Activated CD4-positive, alpha-beta T cell treated with anti-CD3 and anti-CD28 coated beads, Interleukin-2, amount 10 ng/mL, durations not matched to agents 24 days and 14 days (primary cell): ENCODE measurements around the gene TSPO. TPM values are rescaled to one million over a fixed set of nuclear protein-coding genes. Genes with fewer than 3 reads are reported as not detected.

Experiments used
- DNase-seq: peaks from one replicate; pipeline ENCODE4 v3.0.0; 2022
- H3K27ac Mint-ChIP-seq: one replicate; pipeline ENCODE4 v1.8.0; 2022; ENCODE audit warnings: mild to moderate bottlenecking, mixed read lengths
- H3K27me3 Mint-ChIP-seq: one replicate; pipeline ENCODE4 v1.8.0; 2022; ENCODE audit warnings: mixed read lengths
- H3K36me3 Mint-ChIP-seq: one replicate; pipeline ENCODE4 v1.8.0; 2022; ENCODE audit warnings: low read depth, mild to moderate bottlenecking, mixed read lengths
- H3K4me1 Mint-ChIP-seq: one replicate; pipeline ENCODE4 v1.8.0; 2021; ENCODE audit warnings: mixed read lengths
- H3K4me3 Mint-ChIP-seq: one replicate; pipeline ENCODE4 v1.8.0; 2022; ENCODE audit warnings: mild to moderate bottlenecking, moderate library complexity, mixed read lengths
- H3K9me3 Mint-ChIP-seq: one replicate; pipeline ENCODE4 v1.8.0; 2021; ENCODE audit warnings: mixed read lengths
- intact Hi-C: fragments of 100-400 bp; cut with micrococcal nuclease; formaldehyde crosslinking; loops from one replicate; pipeline ENCODE4 v1.15.1; 2023
- total RNA-seq: library from RNA; stranded (reverse); gene quantifications from 2 replicates; pipeline ENCODE4 v1.2.3, GENCODE V29; 2022

The TSPO gene
- total RNA-seq, 1 donor from 2014 or later: 138 TPM

- intact Hi-C loops: no loop called here
- Mint-ChIP-seq H3K4me1 (peaks cover 5% of the 10 kb centered on the region), H3K27ac (peak overlapping the region; percentile 41), H3K36me3 (peaks cover 2% of the 10 kb centered on the region), H3K4me3 (no peak overlapping the region), H3K27me3 (no peaks in the 10 kb centered on the region), H3K9me3 (no peaks in the 10 kb centered on the region)
- no peak for DNase-seq
These were observed 6.7 kb downstream of the TSPO start for GRCh38 chr22:43157874-43158546.

- intact Hi-C loops: no loop called here
- DNase-seq: no peak
- Mint-ChIP-seq H3K36me3 (peaks cover 4% of the 10 kb centered on the region), H3K27ac (no peak overlapping the region), H3K9me3 (no peaks in the 10 kb centered on the region), H3K27me3 (no peaks in the 10 kb centered on the region), H3K4me3 (no peak overlapping the region), H3K4me1 (peaks cover 4% of the 10 kb centered on the region)
These were observed 7.6 kb downstream of the TSPO start for GRCh38 chr22:43158778-43159483.

- Mint-ChIP-seq H3K4me1 (peaks cover 4% of the 10 kb centered on the region), H3K27me3 (no peaks in the 10 kb centered on the region), H3K36me3 (peaks cover 6% of the 10 kb centered on the region), H3K27ac (no peak overlapping the region), H3K4me3 (no peak overlapping the region), H3K9me3 (no peaks in the 10 kb centered on the region)
- DNase-seq: no peak
- intact Hi-C loops: no loop called here
These were observed 8.3 kb downstream of the TSPO start for GRCh38 chr22:43159484-43160178.

GRCh38 chr22:43160497-43161126 is 9.3 kb downstream of the TSPO start:
- Mint-ChIP-seq H3K4me3 (no peak overlapping the region), H3K36me3 (peaks cover 6% of the 10 kb centered on the region), H3K9me3 (no peaks in the 10 kb centered on the region), H3K27me3 (no peaks in the 10 kb centered on the region), H3K27ac (no peak overlapping the region), H3K4me1 (peaks cover 2% of the 10 kb centered on the region)
- no peak for DNase-seq
- intact Hi-C loops: no loop called here

GRCh38 chr22:43162412-43163150 is 11.2 kb downstream of the TSPO start:
- H3K27me3 Mint-ChIP-seq: no peaks in the 10 kb centered on the region
- no peak overlapping the region for H3K27ac Mint-ChIP-seq
- H3K4me3 Mint-ChIP-seq: no peak overlapping the region
- intact Hi-C loops: no loop called here
- no peak for DNase-seq
- H3K9me3 Mint-ChIP-seq: no peaks in the 10 kb centered on the region
- no peaks in the 10 kb centered on the region for H3K4me1 Mint-ChIP-seq
- peaks cover 7% of the 10 kb centered on the region for H3K36me3 Mint-ChIP-seq

GRCh38 chr22:43163241-43163795 is 12.0 kb downstream of the TSPO start:
- intact Hi-C loops: no loop called here
- no peaks in the 10 kb centered on the region for H3K9me3 Mint-ChIP-seq
- no peaks in the 10 kb centered on the region for H3K27me3 Mint-ChIP-seq
- no peak for DNase-seq
- no peak overlapping the region for H3K4me3 Mint-ChIP-seq
- no peak overlapping the region for H3K27ac Mint-ChIP-seq
- H3K4me1 Mint-ChIP-seq: no peaks in the 10 kb centered on the region
- peaks cover 13% of the 10 kb centered on the region for H3K36me3 Mint-ChIP-seq

GRCh38 chr22:43164636-43165035 is 13.3 kb downstream of the TSPO start:
- peaks cover 15% of the 10 kb centered on the region for H3K36me3 Mint-ChIP-seq
- peaks cover 2% of the 10 kb centered on the region for H3K4me1 Mint-ChIP-seq
- no peaks in the 10 kb centered on the region for H3K27me3 Mint-ChIP-seq
- no peak for DNase-seq
- H3K27ac Mint-ChIP-seq: peak overlapping the region; percentile 34
- no peaks in the 10 kb centered on the region for H3K9me3 Mint-ChIP-seq
- no peak overlapping the region for H3K4me3 Mint-ChIP-seq
- intact Hi-C loops: no loop called here

GRCh38 chr22:43166132-43166930 is 15.0 kb downstream of the TSPO start:
- intact Hi-C loops: no loop called here
- no peaks in the 10 kb centered on the region for H3K27me3 Mint-ChIP-seq
- DNase-seq: no peak
- no peak overlapping the region for H3K4me3 Mint-ChIP-seq
- no peaks in the 10 kb centered on the region for H3K9me3 Mint-ChIP-seq
- H3K4me1 Mint-ChIP-seq: peaks cover 4% of the 10 kb centered on the region
- no peak overlapping the region for H3K27ac Mint-ChIP-seq
- H3K36me3 Mint-ChIP-seq: peaks cover 24% of the 10 kb centered on the region

GRCh38 chr22:43167001-43167589 is 15.7 kb downstream of the TSPO start:
- intact Hi-C loops: no loop called here
- H3K9me3 Mint-ChIP-seq: no peaks in the 10 kb centered on the region
- H3K4me1 Mint-ChIP-seq: peaks cover 4% of the 10 kb centered on the region
- no peak for DNase-seq
- no peak overlapping the region for H3K27ac Mint-ChIP-seq
- no peak overlapping the region for H3K4me3 Mint-ChIP-seq
- H3K27me3 Mint-ChIP-seq: no peaks in the 10 kb centered on the region
- peaks cover 25% of the 10 kb centered on the region for H3K36me3 Mint-ChIP-seq

- no peak overlapping the region for H3K4me3 Mint-ChIP-seq
- H3K27me3 Mint-ChIP-seq: no peaks in the 10 kb centered on the region
- peak overlapping the region; percentile 60 for H3K27ac Mint-ChIP-seq
- intact Hi-C loops: no loop called here
- no peak for DNase-seq
- H3K9me3 Mint-ChIP-seq: no peaks in the 10 kb centered on the region
- peaks cover 37% of the 10 kb centered on the region for H3K36me3 Mint-ChIP-seq
- H3K4me1 Mint-ChIP-seq: peaks cover 4% of the 10 kb centered on the region
These were observed 17.3 kb downstream of the TSPO start for GRCh38 chr22:43168471-43169309.

- Mint-ChIP-seq H3K9me3 (no peaks in the 10 kb centered on the region), H3K27ac (no peak overlapping the region), H3K4me1 (peaks cover 4% of the 10 kb centered on the region), H3K4me3 (no peak overlapping the region), H3K36me3 (peaks cover 32% of the 10 kb centered on the region), H3K27me3 (no peaks in the 10 kb centered on the region)
- DNase-seq: no peak
- intact Hi-C loops: no loop called here
These were observed 18.2 kb downstream of the TSPO start for GRCh38 chr22:43169310-43170130.
